HG02642 (cell line): ENCODE measurements around the gene E2F6.

Experiments
- ATAC-seq: cut with Tn5 transposase; IDR thresholded peaks from one replicate; pipeline ENCODE4 v1.9.1; 2021; ENCODE audit warnings: mild to moderate bottlenecking; ENCODE audit not compliant: unreplicated experiment, poor library complexity

The E2F6 gene

DNA sequence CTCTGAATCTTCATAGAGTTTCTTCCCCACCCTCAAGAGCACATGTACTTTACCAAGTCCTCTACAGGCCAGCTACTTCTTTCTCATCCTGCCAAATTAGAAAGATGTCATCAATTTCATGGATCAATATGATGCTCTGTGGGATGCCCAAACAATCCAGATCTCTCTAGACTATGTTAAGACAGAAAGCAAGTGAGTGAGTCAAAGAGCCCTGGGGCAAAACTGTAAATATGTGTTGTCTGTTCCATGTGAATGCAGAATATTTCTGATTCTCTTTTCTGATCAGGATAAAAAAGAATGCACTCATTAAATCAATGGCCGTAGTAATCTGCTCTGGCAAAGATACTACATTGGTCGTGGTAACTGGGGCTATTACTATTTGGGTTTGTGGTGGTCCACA is 68.4 kb downstream of the E2F6 start:
- ATAC-seq, result no peak

DNA sequence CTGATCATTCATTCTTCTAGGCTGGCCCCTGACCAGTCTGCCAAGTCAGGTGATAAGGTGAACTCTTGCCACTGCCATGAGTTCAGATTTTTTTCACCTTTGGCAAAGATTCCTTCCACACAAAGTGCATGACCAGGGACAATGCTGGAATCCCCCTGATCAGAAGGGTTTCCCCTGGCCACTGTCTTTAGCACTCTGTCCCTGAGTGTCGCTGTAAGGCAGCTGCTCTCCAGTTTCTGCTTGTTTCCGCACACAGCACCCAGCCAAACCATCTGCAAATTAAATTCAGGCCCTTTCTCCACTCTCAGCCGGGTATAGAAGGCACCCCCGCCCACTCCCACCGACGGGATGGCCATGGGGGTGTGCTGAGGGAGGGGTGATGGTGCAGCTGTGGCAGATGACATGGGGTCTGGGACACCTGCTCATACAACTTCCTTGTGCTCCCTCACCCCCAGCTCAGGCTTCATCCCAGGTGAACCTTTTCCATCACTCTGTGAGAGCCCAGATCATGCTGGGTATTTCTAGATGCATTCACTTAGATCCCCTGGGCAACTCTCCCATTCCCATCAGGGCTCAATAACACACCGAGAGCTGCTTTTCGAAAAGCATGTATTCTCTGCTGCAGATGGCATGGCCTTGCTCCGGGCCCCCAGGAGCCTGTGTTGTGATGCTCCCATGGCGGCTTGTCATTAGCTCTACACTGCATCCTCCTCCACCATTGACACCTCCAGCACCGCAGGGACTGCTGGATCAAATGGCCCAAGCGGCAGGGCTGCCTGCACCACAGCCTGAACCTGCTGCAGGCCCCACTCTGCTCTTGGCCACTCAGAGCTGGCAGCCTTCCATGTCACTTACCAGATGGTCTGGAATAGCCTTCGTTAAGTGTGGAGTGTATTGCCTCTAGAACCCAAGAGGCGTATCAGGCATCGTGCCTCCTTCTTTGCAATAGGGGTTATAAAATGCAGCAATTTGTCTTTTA is 69.2 kb downstream of the E2F6 start:
- ATAC-seq, result no peak

DNA sequence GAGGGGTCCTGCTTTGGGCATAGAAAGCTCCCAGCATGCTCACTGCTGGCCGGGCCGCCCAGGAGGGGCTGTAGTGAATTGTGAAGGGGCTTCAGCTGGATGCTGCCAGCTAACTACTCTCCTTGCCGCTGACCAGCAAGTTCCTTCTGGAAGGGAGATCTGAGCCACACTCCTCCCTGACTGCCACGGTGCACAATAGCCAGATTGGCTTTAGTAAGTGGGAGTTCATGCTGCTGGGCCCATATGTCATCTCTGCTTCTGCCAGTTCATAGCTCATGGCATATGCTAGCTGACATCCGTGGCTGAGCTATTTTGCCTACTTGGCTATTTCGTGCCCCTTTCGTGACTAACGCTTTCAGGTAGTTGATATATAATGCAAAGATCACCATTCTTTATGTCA is 69.9 kb downstream of the E2F6 start:
- ATAC-seq, result no peak

DNA sequence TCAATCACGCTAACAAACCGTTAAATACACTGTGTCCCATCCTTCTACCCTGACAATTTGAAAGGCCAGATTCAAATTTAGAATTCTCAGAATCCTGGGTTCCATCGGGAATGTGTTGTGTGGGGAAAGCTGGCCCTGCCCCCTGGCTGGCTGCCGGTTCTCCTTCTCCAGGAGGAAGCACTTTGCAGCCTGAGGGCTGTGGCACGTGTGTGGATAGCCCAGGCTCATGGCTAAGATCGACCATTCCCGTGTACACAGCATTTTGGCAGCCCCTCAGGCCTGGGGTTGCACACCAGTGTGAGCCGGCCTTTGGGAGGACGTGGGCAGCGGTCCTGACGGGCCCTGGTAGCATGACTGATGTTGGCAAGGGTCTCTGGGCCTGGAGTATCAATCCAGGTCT is 70.6 kb downstream of the E2F6 start:
- no peak for ATAC-seq
